ENCODE measurements around the gene CKAP2L. TPM values are rescaled to one million over a fixed set of nuclear protein-coding genes. Genes with fewer than 3 reads are reported as not detected.
"Not testable (repeated sequence)": the region's sequence is repeated elsewhere in the genome, so short reads cannot be mapped to it uniquely, and the experiment has no call there.

Gene CKAP2L
- total RNA-seq, 1 experiment from 2014 or later = 23.3 TPM

- Histone ChIP-seq H3K9ac (ENCODE audit: extremely low read depth, insufficient read length, low read length) (no peak overlapping the region), H2BK120ac (ENCODE audit: low read depth, low read length, poor library complexity, severe bottlenecking) (no peak overlapping the region), H3K4me2 (ENCODE audit: insufficient read depth, insufficient read length, low read length) (no peak overlapping the region), H3K4me1 (ENCODE audit: insufficient read depth, low read length) (no peaks in the 10 kb centered on the region), H2AFZ (ENCODE audit: low read length) (no peak overlapping the region), H4K8ac (replicated peaks; ENCODE audit: insufficient read length, low read depth, low read length) (no peak overlapping the region), H2BK15ac (ENCODE audit: low read depth, low read length) (no peak overlapping the region), H3K9me3 (ENCODE audit: control insufficient read depth, low read depth, low read length) (no peaks in the 10 kb centered on the region), H2AK5ac (ENCODE audit: insufficient read length, low read length) (no peak overlapping the region), H3K4ac (ENCODE audit: low read depth, low read length) (no peak overlapping the region), H2BK5ac (ENCODE audit: insufficient read length, low read length) (no peak overlapping the region), H3K79me1 (ENCODE audit: insufficient read depth, low read depth, low read length, poor library complexity, severe bottlenecking) (no peaks in the 10 kb centered on the region), H3K23me2 (ENCODE audit: insufficient read length, low read depth, low read length, poor library complexity, severe bottlenecking) (no peaks in the 10 kb centered on the region), H2BK12ac (ENCODE audit: insufficient read length, low read depth, low read length) (no peak overlapping the region), H3K23ac (ENCODE audit: insufficient read length, low read depth, low read length) (no peak overlapping the region), H3K18ac (ENCODE audit: insufficient read length, low read depth, low read length) (no peak overlapping the region), H4K91ac (ENCODE audit: insufficient read length, low read depth, low read length) (no peak overlapping the region), H4K5ac (ENCODE audit: insufficient read length, low read depth, low read length) (no peak overlapping the region), H3K79me2 (ENCODE audit: insufficient read depth, low read length) (no peaks in the 10 kb centered on the region; the same call in 1 of the 2 replicates), H3K56ac (ENCODE audit: insufficient read length, low read depth, low read length) (no peak overlapping the region), H3K27ac (ENCODE audit: insufficient read length, low read depth, low read length) (no peak overlapping the region), H4K20me1 (ENCODE audit: control insufficient read depth, insufficient read depth, insufficient read length) (no peaks in the 10 kb centered on the region), H3T11ph (ENCODE audit: low read length) (no peak overlapping the region), H3K14ac (ENCODE audit: insufficient read depth, low read length) (no peak overlapping the region), H3K27me3 (ENCODE audit: insufficient read depth, low read length) (no peaks in the 10 kb centered on the region), H2BK20ac (ENCODE audit: low read depth, low read length, poor library complexity, severe bottlenecking) (no peak overlapping the region)
- H3K4me1 Mint-ChIP-seq = no peaks in the 10 kb centered on the region
- TF ChIP-seq CTCF (conservative IDR thresholded peaks at IDR 0.05) = no peak
- no peaks in the 10 kb centered on the region; the same call in 1 of the 2 replicates for H3K27me3 Mint-ChIP-seq (ENCODE audit: low read depth)
- H3K4me3 Mint-ChIP-seq = no peak overlapping the region
- no peaks in the 10 kb centered on the region; a peak in 2 of 5 replicates for H3K9me3 Mint-ChIP-seq
- H3K36me3 Mint-ChIP-seq (ENCODE audit: insufficient read depth in 1 of 3, low read depth in 3 of 3) = no peaks in the 10 kb centered on the region
- DNase-seq = no peak
- no CpG with 5 or more reads among the region's 12 CpGs for WGBS (ENCODE audit: extremely low coverage, insufficient read length, low lambda C conversion rate)
- no peak overlapping the region for H3K27ac Mint-ChIP-seq
Observed at GRCh38 chr2:112718863-112719370, 45.5 kb downstream of the CKAP2L start.

DNA sequence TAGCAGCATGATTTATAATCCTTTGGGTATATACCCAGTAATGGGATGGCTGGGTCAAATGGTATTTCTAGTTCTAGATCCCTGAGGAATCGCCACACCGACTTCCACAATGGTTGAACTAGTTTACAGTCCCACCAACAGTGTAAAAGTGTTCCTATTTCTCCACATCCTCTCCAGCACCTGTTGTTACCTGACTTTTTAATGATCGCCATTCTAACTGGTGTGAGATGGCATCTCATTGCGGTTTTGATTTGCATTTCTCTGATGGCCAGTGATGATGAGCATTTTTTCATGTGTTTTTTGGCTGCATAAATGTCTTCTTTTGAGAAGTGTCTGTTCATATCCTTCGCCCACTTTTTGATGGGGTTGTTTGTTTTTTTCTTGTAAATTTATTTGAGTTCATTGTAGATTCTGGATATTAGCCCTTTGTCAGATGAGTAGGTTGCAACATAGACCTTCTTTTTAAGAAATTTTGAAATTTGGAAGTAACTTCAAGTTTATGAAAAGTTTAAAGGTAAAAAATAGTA is 47.5 kb downstream of the CKAP2L start:
- not testable (repeated sequence) for H3T11ph ChIP-seq (ENCODE audit: low read length); H3K9me3 Mint-ChIP-seq; H2BK5ac ChIP-seq (ENCODE audit: insufficient read length, low read length); H3K27me3 Mint-ChIP-seq (ENCODE audit: low read depth); H3K23me2 ChIP-seq (ENCODE audit: insufficient read length, low read depth, low read length, poor library complexity, severe bottlenecking); H2BK12ac ChIP-seq (ENCODE audit: insufficient read length, low read depth, low read length); H3K27ac ChIP-seq (ENCODE audit: insufficient read length, low read depth, low read length); H3K56ac ChIP-seq (ENCODE audit: insufficient read length, low read depth, low read length); H3K4ac ChIP-seq (ENCODE audit: low read depth, low read length); H2AK5ac ChIP-seq (ENCODE audit: insufficient read length, low read length); H3K79me2 ChIP-seq (ENCODE audit: insufficient read depth, low read length); H2BK120ac ChIP-seq (ENCODE audit: low read depth, low read length, poor library complexity, severe bottlenecking); H3K14ac ChIP-seq (ENCODE audit: insufficient read depth, low read length); H3K4me1 ChIP-seq (ENCODE audit: insufficient read depth, low read length); H4K8ac ChIP-seq (replicated peaks; ENCODE audit: insufficient read length, low read depth, low read length); H3K9me3 ChIP-seq (ENCODE audit: control insufficient read depth, low read depth, low read length); H3K4me2 ChIP-seq (ENCODE audit: insufficient read depth, insufficient read length, low read length); H4K20me1 ChIP-seq (ENCODE audit: control insufficient read depth, insufficient read depth, insufficient read length); H3K18ac ChIP-seq (ENCODE audit: insufficient read length, low read depth, low read length); H2AFZ ChIP-seq (ENCODE audit: low read length); H2BK20ac ChIP-seq (ENCODE audit: low read depth, low read length, poor library complexity, severe bottlenecking); H4K91ac ChIP-seq (ENCODE audit: insufficient read length, low read depth, low read length); H2BK15ac ChIP-seq (ENCODE audit: low read depth, low read length); H3K27me3 ChIP-seq (ENCODE audit: insufficient read depth, low read length); H3K4me1 Mint-ChIP-seq; H3K36me3 Mint-ChIP-seq (ENCODE audit: insufficient read depth in 1 of 3, low read depth in 3 of 3); H3K9ac ChIP-seq (ENCODE audit: extremely low read depth, insufficient read length, low read length); H3K79me1 ChIP-seq (ENCODE audit: insufficient read depth, low read depth, low read length, poor library complexity, severe bottlenecking); H3K23ac ChIP-seq (ENCODE audit: insufficient read length, low read depth, low read length); DNase-seq; H3K27ac Mint-ChIP-seq; H4K5ac ChIP-seq (ENCODE audit: insufficient read length, low read depth, low read length); H3K4me3 Mint-ChIP-seq
- no CpG with 5 or more reads among the region's 5 CpGs for WGBS (ENCODE audit: extremely low coverage, insufficient read length, low lambda C conversion rate)
